ENCODE results near the gene PPP1R8. TPM values are rescaled to one million over a fixed set of nuclear protein-coding genes. Genes with fewer than 3 reads are reported as not detected.

The PPP1R8 gene
- polyA plus RNA-seq, 12 donors, result 29.1 to 48.1 (median 34.6) TPM; not detected in 1

DNA sequence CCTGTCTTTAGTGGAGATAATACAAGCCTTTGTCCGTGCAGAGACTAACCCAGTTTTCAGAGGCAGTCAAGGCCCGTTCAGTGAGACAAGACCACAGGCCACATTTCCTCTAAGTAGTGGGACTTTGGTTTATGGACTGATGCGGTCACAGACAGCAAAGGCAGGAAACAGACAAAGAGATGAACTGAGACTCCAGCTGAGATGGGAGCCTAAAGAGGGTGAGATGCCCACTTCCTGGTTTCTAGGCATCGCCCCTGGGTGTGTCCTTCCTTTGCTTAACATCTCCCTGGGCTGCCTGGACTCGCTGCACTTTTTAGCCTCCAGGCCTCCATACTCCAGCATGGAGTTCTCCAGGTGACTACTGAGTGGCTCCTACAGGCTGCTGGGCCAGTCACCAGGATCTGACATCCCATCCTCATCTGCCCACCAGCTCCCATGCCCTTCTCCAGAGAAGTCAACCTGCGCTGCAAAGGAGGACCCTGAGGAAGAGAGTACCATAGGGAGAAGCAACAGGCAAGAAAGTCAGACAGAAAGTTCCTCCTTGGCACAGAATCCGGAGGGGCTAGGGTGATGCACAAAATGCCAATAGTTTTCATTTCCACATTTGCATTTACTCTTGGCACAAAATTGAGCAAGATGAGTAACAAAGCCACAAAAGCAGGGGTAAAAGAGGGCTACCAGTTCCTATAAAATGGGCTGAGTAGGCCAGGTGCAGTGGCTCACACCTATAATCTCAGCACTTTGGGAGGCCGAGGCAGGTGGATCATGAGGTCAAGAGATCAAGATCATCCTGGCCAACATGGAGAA lies 56.8 kb downstream of the PPP1R8 start:
- no peak for DNase-seq

DNA sequence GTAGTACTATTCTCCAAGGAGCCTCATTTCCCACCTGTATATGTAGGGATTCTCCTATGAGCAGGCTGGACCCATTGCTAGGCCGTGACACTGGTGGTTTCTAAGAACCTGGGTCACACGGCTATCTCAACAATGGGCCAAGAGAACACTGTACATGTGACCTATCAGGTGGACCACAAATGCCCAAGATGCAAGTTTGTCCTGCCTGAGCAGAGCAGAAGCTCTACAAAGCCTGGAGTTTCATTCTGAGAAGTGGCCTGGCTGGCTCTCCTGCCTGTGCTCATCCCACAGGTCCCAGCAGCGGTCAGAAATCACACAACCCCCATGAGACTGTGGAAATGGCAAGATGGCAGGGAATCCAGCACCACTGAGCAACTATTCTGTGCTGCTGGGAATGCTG lies 58.9 kb downstream of the PPP1R8 start:
- DNase-seq, result no peak

DNA sequence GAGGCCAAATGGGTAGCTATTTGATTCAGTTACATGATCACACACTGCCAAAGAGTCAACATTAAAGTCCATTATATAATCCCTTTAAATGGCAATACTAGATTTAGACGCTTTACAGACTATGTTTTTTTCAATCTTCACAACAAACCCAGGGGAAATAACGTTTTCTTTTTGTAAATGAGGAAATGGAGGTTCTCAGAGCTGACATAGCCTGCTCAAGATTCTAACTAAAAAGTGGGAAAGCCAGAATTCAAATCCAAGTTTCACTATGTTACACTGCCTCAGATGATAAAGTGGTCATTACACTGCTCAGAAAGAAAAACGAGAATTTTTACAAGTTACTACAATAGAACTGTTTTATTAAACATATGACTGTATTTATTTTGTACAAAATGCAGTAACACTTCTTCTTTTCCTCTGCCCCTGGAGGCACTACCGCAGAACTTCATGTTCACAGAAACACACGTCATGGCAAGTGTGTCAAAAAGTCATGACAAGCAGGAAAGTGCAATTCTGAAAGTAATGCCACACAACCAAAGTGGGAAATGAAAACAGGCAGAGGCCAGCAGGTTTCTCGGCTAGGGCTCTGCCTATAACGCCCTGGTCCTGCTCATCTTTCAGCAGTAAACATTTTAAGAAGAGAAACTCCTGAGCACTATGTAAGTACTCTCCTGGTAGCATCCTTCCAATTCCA lies 60.8 kb downstream of the PPP1R8 start:
- no peak for DNase-seq

DNA sequence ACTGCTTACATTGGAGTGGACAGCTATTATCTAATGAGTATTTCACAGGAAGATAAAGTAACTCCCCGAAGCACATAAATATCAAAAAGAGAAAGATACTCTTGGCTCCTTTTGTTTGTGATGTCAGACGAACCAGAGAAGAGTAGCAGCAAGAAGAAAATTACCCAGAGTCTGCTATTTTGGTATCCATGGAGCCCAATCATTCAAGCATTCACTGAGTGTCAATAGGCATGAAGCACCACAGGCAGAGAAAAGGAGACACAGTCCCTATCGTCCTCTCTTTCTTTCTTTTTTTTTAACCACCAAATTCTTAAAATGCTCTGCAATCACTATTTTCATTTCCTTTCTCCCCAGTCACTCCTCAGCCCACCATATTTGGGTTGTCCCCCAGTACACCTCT lies 63.9 kb downstream of the PPP1R8 start:
- no peak for DNase-seq

Other genes with a start within 250 kb of the PPP1R8 start
- gene AHDC1, start 226.6 kb upstream of the PPP1R8 start, polyA plus RNA-seq (ENCODE audit: insufficient read length in 12 of 12), result 100 to 1,000 TPM in 2 of 12 donors, 10 to 100 TPM in 9, not detected in 1; 67.2 to 136 (median 80.7) TPM
- 1 to 10 TPM in 9 of 12 donors, under 1 TPM in 1, not detected in 2; 0.96 to 8.5 (median 1.9) TPM for gene FGR, start 195.6 kb upstream of the PPP1R8 start, polyA plus RNA-seq (ENCODE audit: insufficient read length in 12 of 12)
- gene IFI6, start 158.6 kb upstream of the PPP1R8 start, polyA plus RNA-seq (ENCODE audit: insufficient read length in 12 of 12), result 1,000 to 10,000 TPM in 1 of 12 donors, 10 to 100 TPM in 11; 36.9 to 1,253 (median 56.8) TPM
- gene FAM76A, start 104.8 kb upstream of the PPP1R8 start, polyA plus RNA-seq (ENCODE audit: insufficient read length in 12 of 12), result 100 to 1,000 TPM in 1 of 12 donors, 10 to 100 TPM in 11; 18.0 to 726 (median 21.8) TPM
- 10 to 100 TPM in 11 of 12 donors, not detected in 1; 24.1 to 51.0 (median 35.7) TPM for gene STX12, start 57.6 kb upstream of the PPP1R8 start, polyA plus RNA-seq (ENCODE audit: insufficient read length in 12 of 12)
- 1 to 10 TPM in 10 of 12 donors, not detected in 2; 1.7 to 8.7 (median 2.8) TPM for gene THEMIS2, start 41.8 kb downstream of the PPP1R8 start, polyA plus RNA-seq (ENCODE audit: insufficient read length in 12 of 12)
- gene RPA2, start 83.8 kb downstream of the PPP1R8 start, polyA plus RNA-seq (ENCODE audit: insufficient read length in 12 of 12), result 10 to 100 TPM in 11 of 12 donors, not detected in 1; 16.6 to 68.1 (median 50.4) TPM
- gene SMPDL3B, start 104.2 kb downstream of the PPP1R8 start, polyA plus RNA-seq (ENCODE audit: insufficient read length in 12 of 12), result 1 to 10 TPM in 1 of 12 donors, under 1 TPM in 7, not detected in 4; 0.09 to 1.5 (median 0.17) TPM
- gene XKR8, start 129.2 kb downstream of the PPP1R8 start, polyA plus RNA-seq (ENCODE audit: insufficient read length in 12 of 12), result 1 to 10 TPM in 10 of 12 donors, not detected in 2; 6.2 to 8.4 (median 7.0) TPM